Keratinocyte (primary cell): Measurements from ENCODE around the gene NKX1-2.

Source experiments
- CTCF ChIP-seq, 3 experiments: IDR thresholded peaks in 1 of 3; conservative IDR thresholded peaks in 1 of 3; optimal IDR thresholded peaks in 1 of 3; 2 replicates in 2 of 3; 3 replicates in 1 of 3; pipeline versions ENCODE3 to v1.5.1; 2011; ENCODE audit warnings: low read length in 3 of 3, mild to moderate bottlenecking in 3 of 3, moderate library complexity in 2 of 3, control low read depth in 1 of 3, inconsistent platforms in 1 of 3; ENCODE audit not compliant: insufficient read depth in 2 of 3; ENCODE audit errors: extremely low read depth in 1 of 3
- EZH2 ChIP-seq: IDR thresholded peaks from one replicate; pipeline ENCODE4 v1.6.1; 2012; ENCODE audit warnings: inconsistent platforms, mild to moderate bottlenecking, low read length, moderate library complexity

GRCh38 chr10:124495162-124495561 is 45.3 kb upstream of the NKX1-2 start:
- TF ChIP-seq CTCF (optimal IDR thresholded peaks at IDR 0.05 in 1 of 3, IDR thresholded peaks at IDR 0.05 in 1 of 3, conservative IDR thresholded peaks at IDR 0.05 in 1 of 3; ENCODE audit: extremely low read depth in 1 of 3, insufficient read depth in 2 of 3, low read length in 3 of 3), result no peak
- TF ChIP-seq EZH2, result no peak
